Measurements from ENCODE around the gene PPP2R5A. TPM values are rescaled to one million over a fixed set of nuclear protein-coding genes. Genes with fewer than 3 reads are reported as not detected.

PPP2R5A gene
- total RNA-seq, 2 experiments from 2014 or later = 44.3 to 46.2 TPM

DNA sequence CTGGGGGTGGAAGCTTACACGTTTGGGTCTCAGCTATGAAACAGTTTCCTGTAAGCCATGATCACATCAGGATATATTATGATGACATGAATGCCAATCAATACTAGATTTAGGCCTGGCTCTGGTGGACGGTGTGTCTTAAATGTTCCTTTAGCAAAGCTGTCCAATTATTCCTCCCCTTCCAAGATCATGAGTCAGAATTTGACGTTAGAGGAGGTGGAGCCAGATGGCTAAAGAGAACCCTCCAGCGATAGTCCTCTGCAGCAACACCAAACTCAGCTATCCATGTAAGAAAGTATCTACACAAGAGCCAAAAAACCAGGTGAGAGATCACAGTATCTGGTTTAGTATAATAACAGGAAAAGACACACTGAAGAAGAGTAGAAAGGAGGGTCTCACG, 81.7 kb downstream of the PPP2R5A start:
- H3K36me3 ChIP-seq (ENCODE audit: insufficient read depth, low read length) = peaks cover 38% of the 10 kb centered on the region
- intact Hi-C loops (cut with DNase I, micrococcal nuclease) = loop anchor here (5.0 kb wide), 2 partner anchors 90 to 690 kb away; partner anchors contain the start of gene NEK2 (in 1 of the 2)
- no peak overlapping the region for H3K27ac ChIP-seq (ENCODE audit: low read depth in 1 of 2, low read length in 2 of 2)
- peaks cover 3% of the 10 kb centered on the region for H3K9me3 Mint-ChIP-seq
- peaks cover 5% of the 10 kb centered on the region for H3K4me1 Mint-ChIP-seq (ENCODE audit: low read depth)
- peak overlapping the region; percentile 10 for H3K27ac Mint-ChIP-seq
- H3K27me3 ChIP-seq (ENCODE audit: control insufficient read depth in 1 of 2, insufficient read depth in 2 of 2, low read length in 2 of 2) = no peaks in the 10 kb centered on the region
- no peaks in the 10 kb centered on the region for H3K27me3 Mint-ChIP-seq
- TF ChIP-seq CTCF (IDR thresholded peaks at IDR 0.05) = no peak
- H3K4me3 Mint-ChIP-seq = no peak overlapping the region
- DNase-seq (no peak), ATAC-seq (ENCODE audit: poor library complexity) (no peak)
- ChIA-PET CTCF (interaction anchor here (1.1 to 3.9 kb wide), 6 partner anchors 47 to 686 kb away, joined by 3 to 28 read pairs (median 3); partner anchors contain the start of genes INTS7 and PACC1), POLR2A (interaction anchor here (0.6 to 2.4 kb wide), 2 partner anchors 80 to 296 kb away, joined by 3 to 9 read pairs; no protein-coding TSS in a partner anchor)
- peaks cover 80% of the 10 kb centered on the region for H3K36me3 Mint-ChIP-seq (ENCODE audit: low read depth)
- no peaks in the 10 kb centered on the region for H3K4me1 ChIP-seq (ENCODE audit: insufficient read depth, low read length)
- H3K9me3 ChIP-seq (ENCODE audit: control insufficient read depth in 1 of 2, insufficient read depth in 1 of 2, low read length in 2 of 2) = no peaks in the 10 kb centered on the region
- H3K4me3 ChIP-seq (ENCODE audit: low read length) = no peak overlapping the region

DNA sequence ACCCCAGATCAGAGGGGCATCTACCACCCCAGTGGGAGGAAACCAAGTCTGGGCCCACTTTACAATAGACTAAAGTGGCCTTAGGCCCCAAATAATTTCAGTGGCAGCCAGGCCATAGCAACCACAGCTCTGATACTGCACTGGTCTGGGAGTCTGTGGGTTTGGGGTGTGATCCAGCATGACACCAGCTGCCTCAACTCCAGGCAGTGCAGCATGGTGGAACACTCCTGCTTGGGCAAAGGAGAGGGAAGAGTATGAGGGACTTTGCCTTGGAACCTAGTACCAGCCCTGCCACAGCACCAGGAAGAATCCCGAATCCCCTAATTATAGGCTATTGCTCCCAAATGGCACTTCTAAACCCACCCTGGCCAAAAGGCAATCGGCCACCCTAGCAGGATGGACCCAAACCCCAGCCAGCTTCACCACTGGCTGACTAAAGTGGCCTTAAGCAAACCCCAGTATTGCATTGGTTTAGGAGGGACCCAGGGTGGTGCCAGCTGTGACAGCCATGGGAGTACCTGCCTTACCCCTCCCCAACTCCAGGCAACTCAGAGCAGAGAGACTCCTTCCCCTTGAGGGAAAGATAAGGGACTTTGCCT, 82.4 kb downstream of the PPP2R5A start:
- no peak overlapping the region for H3K27ac ChIP-seq (ENCODE audit: low read depth in 1 of 2, low read length in 2 of 2)
- H3K4me1 ChIP-seq (ENCODE audit: insufficient read depth, low read length) = no peaks in the 10 kb centered on the region
- no peak overlapping the region for H3K27ac Mint-ChIP-seq
- ATAC-seq (ENCODE audit: poor library complexity) (no peak), DNase-seq (no peak)
- H3K9me3 ChIP-seq (ENCODE audit: control insufficient read depth in 1 of 2, insufficient read depth in 1 of 2, low read length in 2 of 2) = no peaks in the 10 kb centered on the region
- peaks cover 82% of the 10 kb centered on the region for H3K36me3 Mint-ChIP-seq (ENCODE audit: low read depth)
- POLR2A ChIA-PET = interaction anchor here (0.6 to 2.4 kb wide), 3 partner anchors 81 to 296 kb away, joined by 3 to 9 read pairs (median 4); no protein-coding TSS in a partner anchor
- no peak for TF ChIP-seq CTCF (IDR thresholded peaks at IDR 0.05)
- intact Hi-C loops (cut with DNase I, micrococcal nuclease) = loop anchor here (1.0 to 5.0 kb wide), 7 partner anchors 90 to 690 kb away; partner anchors contain the start of gene NEK2 (in 1 of the 2)
- no peaks in the 10 kb centered on the region for H3K27me3 ChIP-seq (ENCODE audit: control insufficient read depth in 1 of 2, insufficient read depth in 2 of 2, low read length in 2 of 2)
- CTCF ChIA-PET = interaction anchor here (0.9 to 3.9 kb wide), 8 partner anchors 9 to 687 kb away, joined by 3 to 28 read pairs (median 3); partner anchors contain the start of genes INTS7 and PACC1
- H3K9me3 Mint-ChIP-seq = peaks cover 3% of the 10 kb centered on the region
- H3K4me3 ChIP-seq (ENCODE audit: low read length) = no peak overlapping the region
- no peak overlapping the region for H3K4me3 Mint-ChIP-seq
- peaks cover 33% of the 10 kb centered on the region for H3K36me3 ChIP-seq (ENCODE audit: insufficient read depth, low read length)
- no peaks in the 10 kb centered on the region for H3K27me3 Mint-ChIP-seq
- peaks cover 5% of the 10 kb centered on the region for H3K4me1 Mint-ChIP-seq (ENCODE audit: low read depth)

DNA sequence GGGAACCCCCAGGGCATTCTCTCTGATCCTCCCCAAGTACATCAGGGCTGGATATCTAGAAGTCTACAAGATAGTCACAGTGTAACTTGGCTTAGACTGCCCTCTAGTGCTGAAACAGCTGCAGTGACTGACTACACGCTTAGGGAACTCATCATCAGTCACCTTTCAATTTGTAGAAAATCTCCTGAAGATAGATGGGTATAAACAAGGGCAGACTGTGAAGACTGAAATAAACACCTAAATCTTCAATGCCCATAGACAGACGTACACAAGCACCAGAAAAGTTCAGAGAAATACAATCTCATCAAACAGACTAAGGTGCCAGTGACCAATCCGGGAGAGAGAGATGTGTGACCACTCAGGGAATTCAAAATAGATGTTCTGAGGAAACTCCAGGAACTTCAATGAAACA, 82.9 kb downstream of the PPP2R5A start:
- intact Hi-C loops (cut with DNase I, micrococcal nuclease) = loop anchor here (1.0 to 5.0 kb wide), 7 partner anchors 89 to 691 kb away; partner anchors contain the start of gene NEK2 (in 1 of the 2)
- no peaks in the 10 kb centered on the region for H3K27me3 ChIP-seq (ENCODE audit: control insufficient read depth in 1 of 2, insufficient read depth in 2 of 2, low read length in 2 of 2)
- Mint-ChIP-seq H3K27ac (no peak overlapping the region), H3K27me3 (no peaks in the 10 kb centered on the region), H3K4me1 (ENCODE audit: low read depth) (peaks cover 5% of the 10 kb centered on the region), H3K36me3 (ENCODE audit: low read depth) (peaks cover 86% of the 10 kb centered on the region), H3K9me3 (peaks cover 3% of the 10 kb centered on the region), H3K4me3 (no peak overlapping the region)
- no peak overlapping the region for H3K27ac ChIP-seq (ENCODE audit: low read depth in 1 of 2, low read length in 2 of 2)
- peak in 13 of 14 experiments; percentile 17 to 81 (median 25) for DNase-seq
- peaks cover 31% of the 10 kb centered on the region for H3K36me3 ChIP-seq (ENCODE audit: insufficient read depth, low read length)
- H3K9me3 ChIP-seq (ENCODE audit: control insufficient read depth in 1 of 2, insufficient read depth in 1 of 2, low read length in 2 of 2) = no peaks in the 10 kb centered on the region
- no peaks in the 10 kb centered on the region for H3K4me1 ChIP-seq (ENCODE audit: insufficient read depth, low read length)
- TF ChIP-seq CTCF (IDR thresholded peaks at IDR 0.05) = peak; percentile 69
- peak; percentile 95 for ATAC-seq (ENCODE audit: poor library complexity)
- H3K4me3 ChIP-seq (ENCODE audit: low read length) = no peak overlapping the region
- ChIA-PET CTCF (interaction anchor here (0.5 to 3.9 kb wide), 7 partner anchors 8 to 687 kb away, joined by 3 to 28 read pairs (median 3); partner anchors contain the start of gene INTS7), POLR2A (interaction anchor here (1.3 to 2.4 kb wide), 2 partner anchors 82 to 297 kb away, joined by 4 to 9 read pairs; no protein-coding TSS in a partner anchor)

Measured in CD4-positive, alpha-beta T cell (primary cell).